ENCODE results near the gene CCDC167.
"Not testable (repeated sequence)": the region's sequence is repeated elsewhere in the genome, so short reads cannot be mapped to it uniquely, and the experiment has no call there.

CCDC167 gene

GRCh38 chr6:37459981-37460800 lies 39.5 kb downstream of the CCDC167 start:
- peak; percentile 63 for DNase-seq

DNA sequence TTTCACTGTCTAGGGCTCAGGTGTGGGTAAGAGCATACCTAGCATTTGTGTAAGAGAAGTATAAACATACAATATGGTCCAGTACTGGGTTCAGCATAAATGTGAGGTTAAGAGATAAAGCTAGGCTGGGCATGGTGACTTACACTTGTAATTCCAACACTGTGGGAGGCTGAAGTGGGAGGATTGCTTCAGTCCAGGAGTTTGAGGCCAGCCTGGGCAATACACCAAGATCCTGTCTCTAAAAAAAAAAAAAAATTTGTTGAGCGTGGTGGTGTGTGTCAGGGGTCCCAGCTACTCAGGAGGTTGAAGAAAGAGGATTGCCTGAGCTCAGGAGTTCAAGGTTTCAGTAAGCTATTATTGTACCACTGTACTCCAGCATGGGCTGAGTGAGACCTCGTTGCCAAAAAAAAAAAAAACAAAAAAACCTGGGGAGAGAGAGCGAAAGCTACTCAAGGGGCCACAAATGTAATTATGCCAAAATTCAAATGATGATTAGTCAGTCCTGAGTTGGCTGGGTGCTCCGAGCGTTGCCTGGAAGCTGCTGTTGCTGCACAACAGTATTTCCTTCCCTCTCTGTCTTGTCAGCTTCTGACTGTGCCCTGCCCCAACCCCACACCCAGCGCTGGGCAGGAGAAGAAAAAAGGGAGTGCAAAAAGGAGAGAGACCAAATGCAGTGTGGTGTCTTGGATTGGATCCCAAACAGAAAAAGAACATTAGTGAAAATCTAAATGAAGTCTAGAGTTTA lies 42.7 kb downstream of the CCDC167 start:
- DNase-seq: peak; percentile 91

DNA sequence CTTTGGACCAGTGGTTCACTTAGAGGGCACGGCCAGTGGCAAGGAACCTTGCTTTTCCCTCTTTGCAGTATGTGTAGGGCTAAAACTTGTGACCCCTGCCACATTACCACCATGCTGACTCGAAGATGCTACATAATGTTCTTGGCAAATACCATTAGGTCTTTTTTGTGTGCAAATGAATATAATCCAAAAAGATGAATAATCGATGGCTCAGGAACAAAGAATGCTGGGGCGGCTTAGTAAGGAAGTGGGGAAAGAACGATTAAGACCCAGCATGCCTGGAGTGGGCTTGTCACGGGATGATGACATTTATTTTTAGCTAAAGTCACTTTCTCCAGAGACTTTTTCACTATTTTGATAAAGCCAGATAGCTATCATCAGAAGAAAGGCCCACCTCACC lies 43.6 kb downstream of the CCDC167 start:
- DNase-seq: peak; percentile 91

DNA sequence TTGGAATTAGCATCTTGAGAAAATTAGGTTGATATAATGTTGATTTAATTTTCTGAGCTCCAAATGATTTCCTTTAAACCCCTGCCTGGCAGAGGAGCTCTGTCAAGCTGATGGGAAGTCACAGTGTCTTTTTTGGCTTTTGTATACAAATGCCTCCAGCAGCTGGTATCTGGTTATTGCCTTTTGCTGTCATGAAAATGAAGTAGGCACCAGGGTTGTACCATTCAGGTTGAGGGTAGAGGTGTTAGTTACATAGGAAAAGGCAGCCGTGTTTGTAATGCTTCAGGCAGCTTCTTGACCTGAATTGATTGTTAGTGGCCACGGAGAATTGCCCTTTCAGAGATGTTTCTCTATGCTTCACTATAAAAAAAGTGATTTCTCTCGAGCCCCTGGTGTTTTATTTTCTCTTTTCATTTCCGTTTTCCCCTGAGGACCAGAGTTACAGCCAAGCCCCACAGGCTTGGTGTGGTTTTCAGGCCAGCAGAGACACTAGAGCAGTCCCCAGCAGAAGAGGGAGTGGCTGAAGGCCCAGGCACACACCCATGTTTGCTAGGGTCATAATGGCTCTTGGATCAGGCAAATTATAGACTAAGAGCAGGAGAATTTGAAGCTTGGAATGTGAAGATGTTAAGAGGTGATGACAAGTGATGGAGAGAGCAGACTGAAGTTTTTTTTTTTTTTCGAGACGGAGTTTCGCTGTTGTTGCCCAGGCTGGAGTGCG lies 45.1 kb downstream of the CCDC167 start:
- peak; percentile 70 for DNase-seq

DNA sequence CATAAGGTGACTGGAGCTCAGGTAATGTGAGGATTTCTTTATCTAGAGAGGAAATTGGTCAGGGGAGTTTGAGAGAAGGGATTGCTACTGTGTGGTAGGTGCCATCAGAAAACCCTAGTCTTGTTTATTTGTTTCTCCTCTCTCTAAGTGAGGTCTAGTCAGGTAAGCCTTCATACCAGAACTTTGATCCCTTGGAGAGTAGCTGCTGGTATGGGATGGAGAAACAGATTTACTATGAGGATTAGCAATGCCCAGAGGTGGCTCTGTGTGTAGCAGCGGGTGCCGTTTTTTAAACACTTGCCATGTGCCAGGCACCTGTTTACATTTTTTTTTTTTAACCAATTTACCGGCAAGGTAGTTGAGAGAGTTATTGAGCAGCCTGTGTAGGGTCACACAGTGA lies 47.2 kb downstream of the CCDC167 start:
- DNase-seq: no peak

- no peak for DNase-seq
Measured at GRCh38 chr6:37451441-37452193, 48.1 kb downstream of the CCDC167 start.

DNA sequence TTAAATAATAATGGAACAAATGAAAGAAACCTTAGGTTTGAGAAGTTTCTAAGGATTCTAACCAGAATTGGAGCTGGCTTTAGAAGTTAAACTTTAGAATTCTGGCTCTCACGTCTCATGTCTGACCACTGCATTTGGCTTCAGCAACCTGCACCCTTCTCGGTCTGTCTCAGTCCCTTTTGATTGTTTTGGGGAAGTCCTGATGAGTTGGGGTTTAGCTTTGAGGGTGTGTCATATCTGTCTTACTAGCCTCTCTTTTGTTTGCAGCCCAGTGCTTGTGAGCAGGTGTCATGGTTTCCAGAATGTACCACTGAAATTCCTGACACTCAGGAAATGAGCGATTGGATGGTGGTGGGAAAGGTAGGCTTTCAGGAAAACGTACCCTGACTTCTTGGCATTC lies 49.7 kb downstream of the CCDC167 start:
- no peak for DNase-seq

DNA sequence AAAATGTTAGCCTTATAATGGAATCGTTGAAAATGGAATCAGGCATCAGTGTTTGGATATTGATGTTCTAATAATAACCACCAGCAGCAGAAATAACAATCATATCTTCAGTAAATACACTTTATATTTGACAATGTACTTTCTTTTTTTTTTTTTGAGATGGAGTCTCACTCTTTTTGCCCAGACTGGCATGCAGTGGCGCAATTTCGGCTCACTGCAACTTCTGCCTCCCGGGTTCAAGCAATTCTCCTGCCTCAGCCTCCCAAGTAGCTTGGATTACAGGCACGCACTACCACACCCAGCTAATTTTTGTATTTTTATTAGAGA lies 56.5 kb downstream of the CCDC167 start:
- not testable (repeated sequence) for DNase-seq

DNA sequence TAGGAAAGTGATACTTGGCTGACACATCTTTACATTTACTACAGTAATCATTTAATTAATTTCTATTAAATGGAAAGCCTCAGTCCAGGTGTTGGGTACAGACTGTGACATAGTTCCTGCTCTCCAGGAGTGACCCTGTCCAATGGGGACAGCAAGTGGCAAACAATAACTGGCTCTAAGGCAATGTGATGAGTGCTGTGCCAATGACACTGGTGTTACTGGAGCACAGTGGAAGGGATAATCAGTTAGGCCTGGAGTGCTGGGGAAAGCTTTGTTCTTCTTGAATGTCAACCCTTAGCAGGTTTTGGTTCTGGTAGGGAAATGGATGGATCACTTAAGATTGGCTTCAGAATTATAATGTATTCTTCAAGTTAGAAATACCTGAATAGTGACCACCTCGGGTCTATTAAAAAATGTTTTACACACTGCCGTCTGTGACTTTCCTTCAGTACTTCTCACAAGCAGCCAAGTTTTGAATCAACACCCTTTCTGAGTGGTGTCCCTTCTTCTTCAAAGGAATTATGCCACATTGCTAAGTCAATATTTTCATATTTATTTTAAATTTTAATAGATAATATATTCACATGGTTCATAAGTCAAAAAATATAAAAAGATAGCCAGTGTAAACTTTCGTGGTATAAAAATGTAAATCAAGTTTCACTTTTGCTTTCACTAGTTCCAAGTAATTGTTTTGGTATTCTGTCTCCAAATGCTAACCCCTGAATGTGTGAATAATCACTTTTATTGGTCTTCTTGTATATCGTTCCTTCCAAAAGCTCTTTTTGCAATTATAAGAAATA lies 57.1 kb downstream of the CCDC167 start:
- DNase-seq: no peak

- DNase-seq: no peak
Measured at GRCh38 chr6:37441651-37442050, 58.0 kb downstream of the CCDC167 start.

- no peak for DNase-seq
Measured at GRCh38 chr6:37438930-37439329, 60.8 kb downstream of the CCDC167 start.

DNA sequence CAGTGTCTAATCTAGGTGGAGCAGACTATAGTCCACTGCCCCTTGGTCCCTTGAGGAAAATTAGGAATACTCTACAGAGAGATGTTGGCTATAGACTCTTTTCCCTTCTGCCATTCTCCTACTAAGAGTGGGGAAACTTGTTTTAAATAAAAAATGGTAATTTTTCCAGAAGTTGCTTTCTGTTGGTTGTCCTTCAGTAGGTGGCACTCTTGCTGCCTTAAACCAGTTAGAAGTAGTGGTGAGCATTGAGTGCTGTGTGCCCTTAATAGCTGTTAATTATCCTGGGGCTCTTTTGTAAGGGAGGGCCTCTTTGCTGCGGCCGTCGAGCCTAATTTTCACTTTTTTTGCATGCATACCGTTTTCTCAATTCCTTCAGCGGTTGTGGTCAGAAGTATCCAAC lies 63.9 kb downstream of the CCDC167 start:
- DNase-seq: no peak

DNA sequence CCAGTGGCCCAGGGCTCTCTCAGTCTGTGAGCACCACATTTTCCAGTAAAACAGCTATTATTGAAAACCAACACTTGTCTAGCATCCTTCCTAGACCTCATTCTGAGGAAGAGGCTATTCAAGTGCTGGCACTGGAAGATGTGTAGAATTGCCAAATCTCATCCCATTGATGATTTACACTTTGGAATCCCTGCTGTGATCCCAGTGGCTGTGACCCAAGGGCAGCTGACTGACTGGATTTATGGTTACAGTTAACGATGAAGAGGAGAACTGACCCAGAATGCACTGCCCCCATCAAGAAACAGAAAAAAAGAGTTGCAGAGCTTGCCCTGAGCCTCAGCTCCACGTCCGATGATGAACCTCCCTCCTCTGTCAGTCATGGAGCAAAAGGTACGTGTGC lies 64.3 kb downstream of the CCDC167 start:
- DNase-seq: no peak

DNA sequence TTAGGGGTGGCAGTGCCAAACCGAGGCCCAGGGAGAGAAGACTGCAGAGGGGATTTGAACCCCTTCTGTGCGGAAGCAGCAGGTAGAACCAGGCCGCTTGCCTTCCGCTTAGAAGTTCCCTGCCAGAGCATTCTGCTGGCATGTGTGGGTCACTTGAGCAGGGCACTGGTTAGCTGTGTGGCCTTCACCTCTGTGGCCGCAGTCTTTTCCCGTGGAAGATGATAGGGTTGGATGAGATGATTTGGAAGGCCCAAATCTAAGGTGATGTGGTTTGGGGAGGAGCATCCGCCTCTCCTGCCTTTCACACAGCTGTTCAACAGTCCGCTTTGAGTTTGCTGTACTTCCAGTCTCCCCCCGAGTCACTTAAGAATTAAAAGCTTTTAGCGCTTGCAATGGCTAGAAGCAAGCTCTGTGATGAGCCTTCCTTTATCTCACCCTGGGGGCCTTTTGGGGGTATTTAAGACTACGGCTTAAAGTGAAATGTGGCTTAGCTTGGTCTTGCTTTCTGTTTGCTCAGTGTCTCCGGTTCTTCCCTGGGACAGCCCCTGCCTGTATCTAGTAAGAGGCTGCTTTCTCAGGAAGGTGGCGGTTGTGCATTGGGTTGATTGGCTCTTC lies 65.9 kb downstream of the CCDC167 start:
- DNase-seq: peak; percentile 16
